SU-DHL-6 (cell line): Measurements from ENCODE around the gene ACCSL.

Experiments used
- H2AFZ ChIP-seq: fragments of 200-600 bp; sonication (generic); 2 replicates; pipeline ENCODE4 v1.6.1; 2014; ENCODE audit warnings: low read depth, mild to moderate bottlenecking, moderate library complexity, mixed read lengths, antibody characterized with exemption, low read length; ENCODE audit not compliant: severe bottlenecking
- H3F3A ChIP-seq: fragments of 200-600 bp; shearing (Covaris generic); 2 replicates; pipeline ENCODE4 v1.6.0; 2016; ENCODE audit warnings: antibody characterized with exemption, mild to moderate bottlenecking; ENCODE audit not compliant: insufficient read depth
- H3K27ac ChIP-seq: fragments of 200-600 bp; sonication (generic); 2 replicates; pipeline ENCODE4 v1.5.1; 2016; ENCODE audit warnings: low read depth, mild to moderate bottlenecking, low read length, moderate library complexity, mixed read lengths
- H3K27me3 ChIP-seq: fragments of 200-600 bp; sonication (generic), shearing (Covaris generic); 2 replicates; pipeline ENCODE4 v1.6.0; 2014; ENCODE audit warnings: mild to moderate bottlenecking, low read length
- H3K36me3 ChIP-seq: fragments of 200-600 bp; sonication (generic); 2 replicates; pipeline ENCODE4 v1.6.1; 2014; ENCODE audit warnings: mild to moderate bottlenecking, low read length, mixed read lengths
- H3K4me2 ChIP-seq: fragments of 300-600, 200-600 bp; shearing (Covaris generic), sonication (generic); 2 replicates; pipeline ENCODE4 v1.6.0; 2014; ENCODE audit warnings: low read length, low read depth, mild to moderate bottlenecking; ENCODE audit not compliant: poor library complexity, severe bottlenecking
- H3K4me3 ChIP-seq: fragments of 200-600 bp; sonication (generic); 2 replicates; pipeline ENCODE4 v1.5.1; 2014; ENCODE audit warnings: antibody characterized with exemption, low read length, mild to moderate bottlenecking, mixed read lengths; ENCODE audit not compliant: insufficient read depth, poor library complexity, severe bottlenecking
- H3K79me2 ChIP-seq: fragments of 200-600 bp; sonication (generic); 2 replicates; pipeline ENCODE4 v1.6.1; 2014; ENCODE audit warnings: mild to moderate bottlenecking, low read length, moderate library complexity; ENCODE audit not compliant: insufficient read depth
- H3K9ac ChIP-seq: fragments of 200-600 bp; sonication (generic); 2 replicates; pipeline ENCODE4 v1.7.0; 2014; ENCODE audit warnings: mild to moderate bottlenecking, low read length
- H3K9me2 ChIP-seq: fragments of 200-600 bp; sonication (generic); replicated peaks from 2 replicates; pipeline ENCODE4 v1.6.1; 2014; ENCODE audit warnings: low read length; ENCODE audit not compliant: insufficient read depth
- H3K9me3 ChIP-seq: fragments of 200-600 bp; sonication (generic); 2 replicates; pipeline ENCODE4 v1.6.1; 2014; ENCODE audit warnings: low read length, mixed read lengths; ENCODE audit not compliant: insufficient read depth
- H4K20me1 ChIP-seq: fragments of 200-600 bp; sonication (generic); 2 replicates; pipeline ENCODE4 v1.6.1; 2014; ENCODE audit warnings: low read depth, mild to moderate bottlenecking, antibody characterized with exemption, low read length, moderate library complexity, mixed read lengths
- CTCF ChIP-seq: fragments of 200-600 bp; sonication (generic); IDR thresholded peaks from one replicate; pipeline ENCODE4 v1.5.1; 2017; ENCODE audit warnings: antibody characterized with exemption, mild to moderate bottlenecking, low read length, moderate library complexity; ENCODE audit not compliant: insufficient read depth, poor library complexity, severe bottlenecking
- EZH2phosphoT487 ChIP-seq: fragments of 200-600 bp; sonication (generic), shearing (Covaris generic); conservative IDR thresholded peaks from 2 replicates; pipeline ENCODE4 v1.6.1; 2018; ENCODE audit warnings: mild to moderate bottlenecking, antibody characterized with exemption, low read length, moderate library complexity, mixed read lengths

Gene ACCSL

GRCh38 chr11:44028816-44029506 lies 18.8 kb upstream of the ACCSL start:
- Histone ChIP-seq H3K27ac (no peak overlapping the region), H3K9me3 (no peaks in the 10 kb centered on the region), H3K4me3 (no peak overlapping the region), H3K79me2 (no peaks in the 10 kb centered on the region), H4K20me1 (no peaks in the 10 kb centered on the region), H3F3A (no peaks in the 10 kb centered on the region), H3K9ac (no peak overlapping the region), H3K36me3 (no peaks in the 10 kb centered on the region), H3K4me2 (no peak overlapping the region), H3K9me2 (no peaks in the 10 kb centered on the region), H2AFZ (no peak overlapping the region), H3K27me3 (no peaks in the 10 kb centered on the region)
- TF ChIP-seq CTCF (no peak), EZH2phosphoT487 (no peak)

GRCh38 chr11:44029507-44029845 lies 18.3 kb upstream of the ACCSL start:
- H3K27me3 ChIP-seq, result no peaks in the 10 kb centered on the region
- TF ChIP-seq CTCF, result no peak
- TF ChIP-seq EZH2phosphoT487, result no peak
- no peaks in the 10 kb centered on the region for H3F3A ChIP-seq

GRCh38 chr11:44029977-44030911 lies 17.5 kb upstream of the ACCSL start:
- no peak overlapping the region for H3K4me2 ChIP-seq
- H4K20me1 ChIP-seq, result no peaks in the 10 kb centered on the region
- no peaks in the 10 kb centered on the region for H3K9me2 ChIP-seq
- no peaks in the 10 kb centered on the region for H3K9me3 ChIP-seq
- no peak overlapping the region for H3K27ac ChIP-seq
- H3K9ac ChIP-seq, result no peak overlapping the region
- H3K79me2 ChIP-seq, result no peaks in the 10 kb centered on the region
- H3K4me3 ChIP-seq, result no peak overlapping the region
- no peak overlapping the region for H2AFZ ChIP-seq
- no peaks in the 10 kb centered on the region for H3K36me3 ChIP-seq
- TF ChIP-seq EZH2phosphoT487, result no peak
- no peak for TF ChIP-seq CTCF
- H3F3A ChIP-seq, result no peaks in the 10 kb centered on the region
- H3K27me3 ChIP-seq, result no peaks in the 10 kb centered on the region

More at GRCh38 chr11:44029507-44029845, 18.3 kb upstream of the ACCSL start:
- no peak overlapping the region for H3K9ac ChIP-seq
- H4K20me1 ChIP-seq, result no peaks in the 10 kb centered on the region
- no peak overlapping the region for H2AFZ ChIP-seq
- H3K9me3 ChIP-seq, result no peaks in the 10 kb centered on the region
- no peak overlapping the region for H3K4me2 ChIP-seq
- no peaks in the 10 kb centered on the region for H3K36me3 ChIP-seq
- no peak overlapping the region for H3K4me3 ChIP-seq
- H3K79me2 ChIP-seq, result no peaks in the 10 kb centered on the region
- H3K9me2 ChIP-seq, result no peaks in the 10 kb centered on the region
- H3K27ac ChIP-seq, result no peak overlapping the region
